ENCODE data around the gene IRF9. TPM values are rescaled to one million over a fixed set of nuclear protein-coding genes. Genes with fewer than 3 reads are reported as not detected.
A peak's percentile ranks its signal among the peaks of the same experiment; 100 is the strongest.

Gene IRF9
- total RNA-seq, 1 experiment from 2014 or later: 15.6 TPM

GRCh38 chr14:24135834-24136683 is 25.0 kb upstream of the IRF9 start, which contains the start of gene PSME1 (continued):
- TF ChIP-seq ZBTB43 (CRISPR knock-in tag; IDR thresholded peaks at IDR 0.05) (no peak), NFE2L1 (CRISPR knock-in tag; IDR thresholded peaks at IDR 0.05) (no peak), E2F5 (CRISPR knock-in tag; IDR thresholded peaks at IDR 0.05) (0 out of 2 replicates have a peak, but pooled peaks have one; percentile 17), CBFB (CRISPR knock-in tag; IDR thresholded peaks at IDR 0.05; ENCODE audit: low read depth) (no peak), TEAD4 (CRISPR knock-in tag; IDR thresholded peaks at IDR 0.05) (no peak), NR1H2 (CRISPR knock-in tag; IDR thresholded peaks at IDR 0.05) (no peak), ZNF281 (CRISPR knock-in tag; IDR thresholded peaks at IDR 0.05) (no peak), ZNF396 (CRISPR knock-in tag; IDR thresholded peaks at IDR 0.05; ENCODE audit: borderline replicate concordance) (no peak), SP1 (CRISPR knock-in tag; conservative IDR thresholded peaks at IDR 0.05) (peak; percentile 83), ATF3 (CRISPR knock-in tag; conservative IDR thresholded peaks at IDR 0.05) (no peak), KAT7 (CRISPR knock-in tag; IDR thresholded peaks at IDR 0.05; ENCODE audit: borderline replicate concordance) (no peak), TP53 (CRISPR knock-in tag; IDR thresholded peaks at IDR 0.05) (peak; percentile 9; the same call in 1 of the 2 replicates)
- TF ChIP-seq, protein P1, sequence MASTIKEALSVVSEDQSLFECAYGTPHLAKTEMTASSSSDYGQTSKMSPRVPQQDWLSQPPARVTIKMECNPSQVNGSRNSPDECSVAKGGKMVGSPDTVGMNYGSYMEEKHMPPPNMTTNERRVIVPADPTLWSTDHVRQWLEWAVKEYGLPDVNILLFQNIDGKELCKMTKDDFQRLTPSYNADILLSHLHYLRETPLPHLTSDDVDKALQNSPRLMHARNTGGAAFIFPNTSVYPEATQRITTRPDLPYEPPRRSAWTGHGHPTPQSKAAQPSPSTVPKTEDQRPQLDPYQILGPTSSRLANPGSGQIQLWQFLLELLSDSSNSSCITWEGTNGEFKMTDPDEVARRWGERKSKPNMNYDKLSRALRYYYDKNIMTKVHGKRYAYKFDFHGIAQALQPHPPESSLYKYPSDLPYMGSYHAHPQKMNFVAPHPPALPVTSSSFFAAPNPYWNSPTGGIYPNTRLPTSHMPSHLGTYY (CRISPR knock-in tag; IDR thresholded peaks at IDR 0.05): no peak
- TF ChIP-seq, protein P2, sequence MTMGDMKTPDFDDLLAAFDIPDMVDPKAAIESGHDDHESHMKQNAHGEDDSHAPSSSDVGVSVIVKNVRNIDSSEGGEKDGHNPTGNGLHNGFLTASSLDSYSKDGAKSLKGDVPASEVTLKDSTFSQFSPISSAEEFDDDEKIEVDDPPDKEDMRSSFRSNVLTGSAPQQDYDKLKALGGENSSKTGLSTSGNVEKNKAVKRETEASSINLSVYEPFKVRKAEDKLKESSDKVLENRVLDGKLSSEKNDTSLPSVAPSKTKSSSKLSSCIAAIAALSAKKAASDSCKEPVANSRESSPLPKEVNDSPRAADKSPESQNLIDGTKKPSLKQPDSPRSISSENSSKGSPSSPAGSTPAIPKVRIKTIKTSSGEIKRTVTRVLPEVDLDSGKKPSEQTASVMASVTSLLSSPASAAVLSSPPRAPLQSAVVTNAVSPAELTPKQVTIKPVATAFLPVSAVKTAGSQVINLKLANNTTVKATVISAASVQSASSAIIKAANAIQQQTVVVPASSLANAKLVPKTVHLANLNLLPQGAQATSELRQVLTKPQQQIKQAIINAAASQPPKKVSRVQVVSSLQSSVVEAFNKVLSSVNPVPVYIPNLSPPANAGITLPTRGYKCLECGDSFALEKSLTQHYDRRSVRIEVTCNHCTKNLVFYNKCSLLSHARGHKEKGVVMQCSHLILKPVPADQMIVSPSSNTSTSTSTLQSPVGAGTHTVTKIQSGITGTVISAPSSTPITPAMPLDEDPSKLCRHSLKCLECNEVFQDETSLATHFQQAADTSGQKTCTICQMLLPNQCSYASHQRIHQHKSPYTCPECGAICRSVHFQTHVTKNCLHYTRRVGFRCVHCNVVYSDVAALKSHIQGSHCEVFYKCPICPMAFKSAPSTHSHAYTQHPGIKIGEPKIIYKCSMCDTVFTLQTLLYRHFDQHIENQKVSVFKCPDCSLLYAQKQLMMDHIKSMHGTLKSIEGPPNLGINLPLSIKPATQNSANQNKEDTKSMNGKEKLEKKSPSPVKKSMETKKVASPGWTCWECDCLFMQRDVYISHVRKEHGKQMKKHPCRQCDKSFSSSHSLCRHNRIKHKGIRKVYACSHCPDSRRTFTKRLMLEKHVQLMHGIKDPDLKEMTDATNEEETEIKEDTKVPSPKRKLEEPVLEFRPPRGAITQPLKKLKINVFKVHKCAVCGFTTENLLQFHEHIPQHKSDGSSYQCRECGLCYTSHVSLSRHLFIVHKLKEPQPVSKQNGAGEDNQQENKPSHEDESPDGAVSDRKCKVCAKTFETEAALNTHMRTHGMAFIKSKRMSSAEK (CRISPR knock-in tag; IDR thresholded peaks at IDR 0.05; ENCODE audit: borderline replicate concordance): no peak
- TF ChIP-seq, protein P3, sequence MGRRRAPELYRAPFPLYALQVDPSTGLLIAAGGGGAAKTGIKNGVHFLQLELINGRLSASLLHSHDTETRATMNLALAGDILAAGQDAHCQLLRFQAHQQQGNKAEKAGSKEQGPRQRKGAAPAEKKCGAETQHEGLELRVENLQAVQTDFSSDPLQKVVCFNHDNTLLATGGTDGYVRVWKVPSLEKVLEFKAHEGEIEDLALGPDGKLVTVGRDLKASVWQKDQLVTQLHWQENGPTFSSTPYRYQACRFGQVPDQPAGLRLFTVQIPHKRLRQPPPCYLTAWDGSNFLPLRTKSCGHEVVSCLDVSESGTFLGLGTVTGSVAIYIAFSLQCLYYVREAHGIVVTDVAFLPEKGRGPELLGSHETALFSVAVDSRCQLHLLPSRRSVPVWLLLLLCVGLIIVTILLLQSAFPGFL (CRISPR knock-in tag; IDR thresholded peaks at IDR 0.05; ENCODE audit: borderline replicate concordance): 0 out of 2 replicates have a peak, but pooled peaks have one; percentile 6
- TF ChIP-seq, protein P4, sequence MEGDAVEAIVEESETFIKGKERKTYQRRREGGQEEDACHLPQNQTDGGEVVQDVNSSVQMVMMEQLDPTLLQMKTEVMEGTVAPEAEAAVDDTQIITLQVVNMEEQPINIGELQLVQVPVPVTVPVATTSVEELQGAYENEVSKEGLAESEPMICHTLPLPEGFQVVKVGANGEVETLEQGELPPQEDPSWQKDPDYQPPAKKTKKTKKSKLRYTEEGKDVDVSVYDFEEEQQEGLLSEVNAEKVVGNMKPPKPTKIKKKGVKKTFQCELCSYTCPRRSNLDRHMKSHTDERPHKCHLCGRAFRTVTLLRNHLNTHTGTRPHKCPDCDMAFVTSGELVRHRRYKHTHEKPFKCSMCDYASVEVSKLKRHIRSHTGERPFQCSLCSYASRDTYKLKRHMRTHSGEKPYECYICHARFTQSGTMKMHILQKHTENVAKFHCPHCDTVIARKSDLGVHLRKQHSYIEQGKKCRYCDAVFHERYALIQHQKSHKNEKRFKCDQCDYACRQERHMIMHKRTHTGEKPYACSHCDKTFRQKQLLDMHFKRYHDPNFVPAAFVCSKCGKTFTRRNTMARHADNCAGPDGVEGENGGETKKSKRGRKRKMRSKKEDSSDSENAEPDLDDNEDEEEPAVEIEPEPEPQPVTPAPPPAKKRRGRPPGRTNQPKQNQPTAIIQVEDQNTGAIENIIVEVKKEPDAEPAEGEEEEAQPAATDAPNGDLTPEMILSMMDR (IDR thresholded peaks at IDR 0.05): no peak
- TF ChIP-seq, protein P5, sequence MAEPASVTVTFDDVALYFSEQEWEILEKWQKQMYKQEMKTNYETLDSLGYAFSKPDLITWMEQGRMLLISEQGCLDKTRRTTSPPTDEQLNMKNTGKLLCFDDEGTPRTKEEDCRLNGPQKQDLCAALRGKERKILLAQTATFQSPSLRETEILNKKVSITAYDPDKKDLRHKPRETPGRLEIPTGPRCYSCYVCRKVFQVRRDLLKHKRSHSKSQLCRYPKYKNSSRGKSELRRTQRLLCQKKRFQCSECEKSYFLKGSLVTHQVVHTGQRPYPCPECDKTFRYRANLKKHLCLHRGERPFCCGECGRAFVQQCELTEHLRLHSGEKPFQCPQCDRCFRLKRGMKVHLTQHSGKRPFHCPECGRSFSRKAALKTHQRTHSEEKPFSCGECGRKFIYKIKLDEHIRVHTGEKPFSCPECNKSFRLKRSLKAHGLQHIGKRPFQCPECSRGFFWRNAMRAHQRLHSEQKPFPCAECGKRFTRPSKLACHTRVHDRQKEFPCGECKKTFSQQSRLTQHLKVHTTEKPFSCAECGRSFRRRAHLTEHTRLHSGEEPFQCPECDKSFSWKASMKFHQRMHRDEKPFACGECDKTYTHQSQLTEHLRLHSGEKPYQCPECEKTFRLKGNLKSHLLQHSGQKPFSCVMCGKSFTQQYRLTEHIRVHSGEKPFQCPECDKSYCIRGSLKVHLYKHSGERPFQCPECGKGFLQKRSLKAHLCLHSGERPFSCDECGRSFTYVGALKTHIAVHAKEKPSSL (CRISPR knock-in tag; conservative IDR thresholded peaks at IDR 0.05): no peak
- TF ChIP-seq, protein P6, sequence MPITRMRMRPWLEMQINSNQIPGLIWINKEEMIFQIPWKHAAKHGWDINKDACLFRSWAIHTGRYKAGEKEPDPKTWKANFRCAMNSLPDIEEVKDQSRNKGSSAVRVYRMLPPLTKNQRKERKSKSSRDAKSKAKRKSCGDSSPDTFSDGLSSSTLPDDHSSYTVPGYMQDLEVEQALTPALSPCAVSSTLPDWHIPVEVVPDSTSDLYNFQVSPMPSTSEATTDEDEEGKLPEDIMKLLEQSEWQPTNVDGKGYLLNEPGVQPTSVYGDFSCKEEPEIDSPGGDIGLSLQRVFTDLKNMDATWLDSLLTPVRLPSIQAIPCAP (CRISPR knock-in tag; IDR thresholded peaks at IDR 0.05): peak; percentile 65; the same call in 1 of the 2 replicates

All from WTC11 (cell line).